ENCODE data around the gene TMCC2. TPM values are rescaled to one million over a fixed set of nuclear protein-coding genes. Genes with fewer than 3 reads are reported as not detected.

TMCC2 gene
- total RNA-seq, 1 donor from 2014 or later: 6.2 TPM

DNA sequence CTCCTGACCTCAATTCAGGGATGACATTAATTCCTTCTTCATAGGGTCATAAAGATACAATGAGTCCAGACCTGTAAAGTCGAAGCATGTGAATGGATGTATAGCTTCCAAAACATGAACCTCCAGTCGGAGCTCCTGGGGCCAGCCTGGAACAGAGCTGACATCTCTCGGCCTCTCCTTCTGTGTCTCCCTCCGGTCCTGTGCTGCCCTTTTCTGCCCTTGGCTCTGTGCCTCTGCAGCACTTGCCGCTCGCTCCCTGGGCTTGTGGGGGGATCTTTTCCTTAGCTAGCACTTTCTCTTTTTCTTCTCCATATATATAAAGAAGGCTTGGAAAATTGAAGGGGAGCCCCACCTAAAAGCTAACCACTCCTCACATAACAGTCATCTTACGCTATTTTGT, 42.5 kb downstream of the TMCC2 start:
- no peaks in the 10 kb centered on the region for H3K36me3 Mint-ChIP-seq
- DNase-seq (ENCODE audit: extremely low spot score, unreplicated experiment): no peak
- H3K9me3 Mint-ChIP-seq: no peaks in the 10 kb centered on the region
- no peaks in the 10 kb centered on the region for H3K27me3 Mint-ChIP-seq
- TF ChIP-seq, protein P1, sequence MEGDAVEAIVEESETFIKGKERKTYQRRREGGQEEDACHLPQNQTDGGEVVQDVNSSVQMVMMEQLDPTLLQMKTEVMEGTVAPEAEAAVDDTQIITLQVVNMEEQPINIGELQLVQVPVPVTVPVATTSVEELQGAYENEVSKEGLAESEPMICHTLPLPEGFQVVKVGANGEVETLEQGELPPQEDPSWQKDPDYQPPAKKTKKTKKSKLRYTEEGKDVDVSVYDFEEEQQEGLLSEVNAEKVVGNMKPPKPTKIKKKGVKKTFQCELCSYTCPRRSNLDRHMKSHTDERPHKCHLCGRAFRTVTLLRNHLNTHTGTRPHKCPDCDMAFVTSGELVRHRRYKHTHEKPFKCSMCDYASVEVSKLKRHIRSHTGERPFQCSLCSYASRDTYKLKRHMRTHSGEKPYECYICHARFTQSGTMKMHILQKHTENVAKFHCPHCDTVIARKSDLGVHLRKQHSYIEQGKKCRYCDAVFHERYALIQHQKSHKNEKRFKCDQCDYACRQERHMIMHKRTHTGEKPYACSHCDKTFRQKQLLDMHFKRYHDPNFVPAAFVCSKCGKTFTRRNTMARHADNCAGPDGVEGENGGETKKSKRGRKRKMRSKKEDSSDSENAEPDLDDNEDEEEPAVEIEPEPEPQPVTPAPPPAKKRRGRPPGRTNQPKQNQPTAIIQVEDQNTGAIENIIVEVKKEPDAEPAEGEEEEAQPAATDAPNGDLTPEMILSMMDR (conservative IDR thresholded peaks at IDR 0.05): no peak
- no peak overlapping the region for H3K27ac Mint-ChIP-seq
- H3K4me3 Mint-ChIP-seq: no peak overlapping the region
- H3K4me1 Mint-ChIP-seq (ENCODE audit: unreplicated experiment): peaks cover 8% of the 10 kb centered on the region

DNA sequence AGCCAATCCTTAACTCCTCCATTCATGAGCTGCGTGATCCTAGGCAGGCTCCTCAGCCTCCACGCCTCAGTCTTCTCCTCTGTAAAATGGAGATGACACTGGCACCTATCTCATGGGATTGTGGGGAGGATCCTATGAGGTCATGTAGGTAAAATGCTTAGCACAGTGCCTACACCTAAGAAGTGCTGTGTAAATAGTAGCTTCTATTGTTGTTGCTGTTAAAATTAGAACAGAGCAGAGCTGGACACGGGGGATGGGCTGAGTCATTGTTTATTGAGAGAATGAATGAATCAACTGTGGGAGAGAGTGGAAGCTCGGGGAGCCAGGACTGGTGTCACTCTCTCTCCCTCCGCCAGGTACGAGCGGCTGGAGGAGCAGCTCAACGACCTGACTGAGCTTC, 43.0 kb downstream of the TMCC2 start:
- no peak for DNase-seq (ENCODE audit: extremely low spot score, unreplicated experiment)
- Mint-ChIP-seq H3K4me3 (no peak overlapping the region), H3K9me3 (no peaks in the 10 kb centered on the region), H3K27ac (no peak overlapping the region), H3K36me3 (no peaks in the 10 kb centered on the region), H3K27me3 (no peaks in the 10 kb centered on the region), H3K4me1 (ENCODE audit: unreplicated experiment) (peaks cover 8% of the 10 kb centered on the region)
- TF ChIP-seq, protein P1 (conservative IDR thresholded peaks at IDR 0.05): no peak

DNA sequence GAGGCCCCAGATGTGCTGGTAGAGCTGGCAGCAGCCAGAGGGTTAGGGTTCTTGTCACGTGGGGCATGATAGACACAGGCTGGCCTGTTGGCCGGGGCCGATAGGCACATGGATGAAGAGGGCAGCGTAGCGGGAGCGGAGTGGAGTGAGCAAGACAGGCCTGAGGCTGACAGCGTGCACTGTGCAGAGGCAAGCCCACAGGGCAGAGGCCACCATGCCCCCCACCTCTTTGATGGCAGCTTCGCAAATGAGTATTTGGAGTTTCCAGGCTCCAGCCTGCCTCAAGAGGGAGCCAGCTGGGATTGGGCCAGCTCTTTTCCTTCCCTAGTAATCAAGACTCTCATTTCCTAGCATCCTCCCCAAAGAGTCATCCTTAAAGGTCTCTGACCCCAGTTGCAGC, 43.5 kb downstream of the TMCC2 start:
- H3K4me1 Mint-ChIP-seq (ENCODE audit: unreplicated experiment): peaks cover 8% of the 10 kb centered on the region
- no peaks in the 10 kb centered on the region for H3K27me3 Mint-ChIP-seq
- DNase-seq (ENCODE audit: extremely low spot score, unreplicated experiment): no peak
- no peaks in the 10 kb centered on the region for H3K36me3 Mint-ChIP-seq
- no peaks in the 10 kb centered on the region for H3K9me3 Mint-ChIP-seq
- H3K4me3 Mint-ChIP-seq: no peak overlapping the region
- TF ChIP-seq, protein P1 (conservative IDR thresholded peaks at IDR 0.05): no peak
- no peak overlapping the region for H3K27ac Mint-ChIP-seq

- no peaks in the 10 kb centered on the region for H3K36me3 Mint-ChIP-seq
- H3K4me3 Mint-ChIP-seq: no peak overlapping the region
- no peaks in the 10 kb centered on the region for H3K9me3 Mint-ChIP-seq
- no peaks in the 10 kb centered on the region for H3K27me3 Mint-ChIP-seq
- no peak for DNase-seq (ENCODE audit: extremely low spot score, unreplicated experiment)
- no peak overlapping the region for H3K27ac Mint-ChIP-seq
- TF ChIP-seq, protein P1 (conservative IDR thresholded peaks at IDR 0.05): no peak
- peaks cover 6% of the 10 kb centered on the region for H3K4me1 Mint-ChIP-seq (ENCODE audit: unreplicated experiment)
These were observed 44.0 kb downstream of the TMCC2 start for GRCh38 chr1:205271745-205272144.

- TF ChIP-seq, protein P1 (conservative IDR thresholded peaks at IDR 0.05): no peak
- H3K27me3 Mint-ChIP-seq: no peaks in the 10 kb centered on the region
- no peak overlapping the region for H3K27ac Mint-ChIP-seq
- H3K36me3 Mint-ChIP-seq: no peaks in the 10 kb centered on the region
- H3K4me3 Mint-ChIP-seq: no peak overlapping the region
- no peak for DNase-seq (ENCODE audit: extremely low spot score, unreplicated experiment)
- H3K4me1 Mint-ChIP-seq (ENCODE audit: unreplicated experiment): peaks cover 4% of the 10 kb centered on the region
- H3K9me3 Mint-ChIP-seq: no peaks in the 10 kb centered on the region
These were observed 44.8 kb downstream of the TMCC2 start for GRCh38 chr1:205272536-205272935.

- peak; percentile 86 for DNase-seq (ENCODE audit: extremely low spot score, unreplicated experiment)
- TF ChIP-seq, protein P1 (conservative IDR thresholded peaks at IDR 0.05): peak; percentile 98
- Mint-ChIP-seq H3K9me3 (no peaks in the 10 kb centered on the region), H3K36me3 (no peaks in the 10 kb centered on the region), H3K27ac (peak overlapping the region; percentile 34), H3K27me3 (no peaks in the 10 kb centered on the region), H3K4me3 (no peak overlapping the region), H3K4me1 (ENCODE audit: unreplicated experiment) (no peaks in the 10 kb centered on the region)
These were observed 45.8 kb downstream of the TMCC2 start for GRCh38 chr1:205273551-205273982.
